NCI-H1694 treated with DMSO at 0.1 percent for 48 hours (cell line): Measurements from ENCODE around the gene ENTHD1.

Source experiments
- DNase-seq: peaks from one replicate; lab custom pipeline; 2025; lab: John Stamatoyannopoulos, UW

The ENTHD1 gene

GRCh38 chr22:39731881-39732555 is 161.5 kb downstream of the ENTHD1 start:
- peak; percentile 68 for DNase-seq

GRCh38 chr22:39731481-39731880 is 162.1 kb downstream of the ENTHD1 start:
- no peak for DNase-seq

GRCh38 chr22:39729141-39729934 is 164.2 kb downstream of the ENTHD1 start:
- no peak for DNase-seq

- DNase-seq = no peak
These were observed 165.2 kb downstream of the ENTHD1 start for GRCh38 chr22:39728236-39728860.

GRCh38 chr22:39727541-39727940 is 166.0 kb downstream of the ENTHD1 start:
- no peak for DNase-seq

- DNase-seq = no peak
These were observed 168.1 kb downstream of the ENTHD1 start for GRCh38 chr22:39725351-39726035.

GRCh38 chr22:39724857-39725256 is 168.7 kb downstream of the ENTHD1 start:
- DNase-seq = no peak

- no peak for DNase-seq
These were observed 169.2 kb downstream of the ENTHD1 start for GRCh38 chr22:39724390-39724789.

- DNase-seq = no peak
These were observed 169.6 kb downstream of the ENTHD1 start for GRCh38 chr22:39723899-39724351.

GRCh38 chr22:39723463-39723862 is 170.1 kb downstream of the ENTHD1 start:
- no peak for DNase-seq

- DNase-seq = no peak
These were observed 171.1 kb downstream of the ENTHD1 start for GRCh38 chr22:39722501-39722900.

GRCh38 chr22:39722032-39722325 is 171.6 kb downstream of the ENTHD1 start:
- no peak for DNase-seq

- DNase-seq = no peak
These were observed 172.1 kb downstream of the ENTHD1 start for GRCh38 chr22:39721206-39722031.

GRCh38 chr22:39719559-39720450 is 173.8 kb downstream of the ENTHD1 start:
- no peak for DNase-seq

GRCh38 chr22:39718921-39719475 is 174.6 kb downstream of the ENTHD1 start:
- no peak for DNase-seq

- no peak for DNase-seq
These were observed 175.4 kb downstream of the ENTHD1 start for GRCh38 chr22:39718206-39718605.

- DNase-seq = no peak
These were observed 176.5 kb downstream of the ENTHD1 start for GRCh38 chr22:39717099-39717498.

GRCh38 chr22:39716534-39716933 is 177.0 kb downstream of the ENTHD1 start:
- DNase-seq = no peak

- DNase-seq = no peak
These were observed 177.6 kb downstream of the ENTHD1 start for GRCh38 chr22:39715778-39716495.

GRCh38 chr22:39714321-39714720 is 179.2 kb downstream of the ENTHD1 start:
- DNase-seq = no peak
